Forelimb muscle (tissue), 1 donor: Measurements from ENCODE around the gene CELF2. TPM values are rescaled to one million over a fixed set of nuclear protein-coding genes. Genes with fewer than 3 reads are reported as not detected.

Experiments used
- DNase-seq: peaks from one replicate; pipeline ENCODE4 v3.0.0-alpha.2; 2013; ENCODE audit warnings: low read depth
- polyA plus RNA-seq: library from polyadenylated mRNA; unstranded; fragments of 120-200 nt; gene quantifications from one replicate; pipeline ENCODE4 v1.2.1, GENCODE V29; 2013; ENCODE audit not compliant: insufficient read length

Gene CELF2
- polyA plus RNA-seq, 1 donor = 70.1 TPM

DNA sequence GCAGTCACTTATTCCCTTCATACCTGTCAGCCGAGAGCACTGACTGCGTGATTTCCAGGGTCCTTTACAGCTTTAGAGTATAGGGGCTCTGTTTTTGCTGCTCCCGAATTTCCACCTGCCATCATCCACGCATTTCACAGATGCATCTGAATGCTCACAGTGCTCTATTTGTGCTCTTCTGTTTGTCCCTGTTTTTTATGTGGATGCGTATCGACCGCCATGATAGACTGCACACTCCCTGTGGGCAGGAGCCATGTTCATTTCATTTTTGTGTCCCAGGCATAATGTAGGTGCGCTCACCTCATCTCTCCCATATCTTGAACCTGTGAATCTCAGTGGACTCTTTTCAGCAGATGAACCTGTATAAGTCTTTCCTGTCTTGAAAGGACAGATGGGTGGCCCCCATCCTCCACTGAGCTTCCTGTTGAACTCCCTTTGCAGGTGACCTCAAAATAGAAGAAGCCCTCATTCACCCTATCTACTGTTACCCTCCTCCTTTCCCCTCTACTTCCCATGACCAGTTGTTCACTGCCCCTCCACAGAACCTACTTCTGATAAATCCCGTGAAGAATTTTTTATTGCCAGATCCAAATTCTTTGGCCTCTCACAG, 228.4 kb downstream of the CELF2 start:
- DNase-seq = no peak

- DNase-seq = no peak
Measured at GRCh38 chr10:11246752-11247467, 229.2 kb downstream of the CELF2 start.

- no peak for DNase-seq
Measured at GRCh38 chr10:11249152-11249807, 231.6 kb downstream of the CELF2 start.

DNA sequence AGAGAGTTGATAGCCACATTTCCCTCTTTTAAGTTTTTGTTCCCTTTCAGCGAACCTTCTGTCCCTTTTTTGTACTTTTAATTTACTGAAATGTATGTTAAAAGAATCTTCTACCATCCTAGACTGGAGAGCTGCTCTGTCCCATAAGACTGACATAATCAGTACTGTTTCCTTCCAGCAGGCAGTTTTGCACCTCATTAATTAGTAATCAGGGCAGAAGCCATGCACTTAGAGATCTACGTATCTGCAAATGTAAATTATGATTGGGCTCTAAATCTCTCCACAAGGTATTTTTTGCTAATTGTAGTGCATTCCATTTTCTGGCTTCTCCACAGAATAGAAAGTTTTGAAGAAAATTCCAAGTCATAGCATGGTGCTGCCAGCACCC, 232.1 kb downstream of the CELF2 start:
- DNase-seq = no peak

DNA sequence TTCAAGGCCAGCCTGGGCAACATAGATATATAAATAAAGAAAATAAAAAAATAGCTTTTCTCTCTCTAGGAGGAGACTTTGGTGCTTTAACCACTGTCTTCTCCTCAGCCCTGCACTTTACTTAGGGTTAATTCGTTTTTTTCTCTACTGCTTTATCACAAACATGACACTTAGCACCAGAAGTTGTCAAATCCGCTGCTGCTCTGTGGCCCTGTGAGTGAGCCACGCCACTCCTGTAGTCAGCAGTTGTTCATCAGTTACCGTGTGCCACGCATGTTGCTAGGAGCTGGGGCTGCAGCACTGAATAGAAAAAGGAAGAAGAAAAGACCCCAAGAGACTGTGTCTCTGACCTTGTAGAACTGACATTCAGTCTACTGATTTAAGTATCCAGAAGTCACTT, 232.6 kb downstream of the CELF2 start:
- DNase-seq = no peak

DNA sequence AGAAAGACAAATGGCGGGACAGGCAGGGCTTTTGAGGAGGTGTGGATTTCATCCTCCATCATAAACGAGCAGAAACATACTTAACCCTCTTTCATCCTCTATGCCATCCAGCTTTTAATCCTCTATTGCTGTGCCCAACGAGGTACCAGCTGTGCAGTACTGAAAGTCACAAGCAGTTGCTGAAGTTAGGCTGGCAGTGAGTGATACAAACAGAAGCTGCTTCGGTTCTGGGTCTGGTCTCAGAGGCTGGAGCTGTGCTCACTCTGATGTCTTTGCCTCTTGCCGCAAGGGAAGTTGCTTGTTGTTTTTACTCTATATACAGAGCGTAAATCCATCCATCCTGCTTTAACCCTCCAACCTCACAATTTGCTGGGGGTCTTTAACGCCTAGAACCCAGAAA, 235.2 kb downstream of the CELF2 start:
- DNase-seq = no peak

GRCh38 chr10:11253385-11254002, 235.8 kb downstream of the CELF2 start:
- no peak for DNase-seq

DNA sequence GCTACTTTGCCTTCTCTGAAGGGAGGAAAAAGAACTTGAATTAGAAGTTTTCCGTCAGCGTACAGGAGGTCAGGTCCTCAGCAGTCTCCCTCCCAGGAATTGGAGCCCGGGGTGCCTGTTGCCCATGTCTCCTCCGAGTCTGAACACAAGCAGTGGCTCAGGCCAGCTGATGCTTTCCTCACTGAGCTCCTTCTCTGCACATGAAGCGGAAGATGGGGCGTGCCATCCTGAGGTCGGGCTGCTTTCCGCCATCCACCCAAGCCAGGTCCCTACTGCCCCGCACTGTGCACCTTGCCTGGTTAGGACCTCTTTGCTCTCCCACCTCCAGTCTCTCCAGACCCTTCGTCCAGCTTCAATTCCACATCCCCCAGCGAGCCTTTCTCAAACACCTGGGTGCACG, 237.5 kb downstream of the CELF2 start:
- DNase-seq = no peak

GRCh38 chr10:11255796-11256444, 238.2 kb downstream of the CELF2 start:
- DNase-seq = no peak

DNA sequence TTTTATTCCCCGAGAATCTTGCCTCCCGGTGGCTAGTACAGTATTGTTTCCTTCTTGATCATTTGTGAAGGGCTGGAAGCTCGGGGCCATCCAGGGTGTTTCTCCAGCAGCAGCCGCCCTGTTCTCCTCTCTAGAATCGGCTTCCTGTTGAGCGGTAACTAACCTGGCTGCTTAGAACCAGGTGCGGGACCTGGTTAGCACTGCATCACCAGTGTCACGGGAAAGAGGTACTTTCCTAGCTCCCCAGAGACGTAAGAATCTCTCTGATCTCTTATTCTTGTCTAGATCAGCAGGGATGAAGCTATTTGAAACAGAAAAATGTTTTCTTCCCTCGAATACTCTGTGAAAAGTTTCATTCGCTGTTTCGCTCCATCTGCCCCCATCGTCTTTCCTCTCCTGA, 239.2 kb downstream of the CELF2 start:
- DNase-seq = no peak

DNA sequence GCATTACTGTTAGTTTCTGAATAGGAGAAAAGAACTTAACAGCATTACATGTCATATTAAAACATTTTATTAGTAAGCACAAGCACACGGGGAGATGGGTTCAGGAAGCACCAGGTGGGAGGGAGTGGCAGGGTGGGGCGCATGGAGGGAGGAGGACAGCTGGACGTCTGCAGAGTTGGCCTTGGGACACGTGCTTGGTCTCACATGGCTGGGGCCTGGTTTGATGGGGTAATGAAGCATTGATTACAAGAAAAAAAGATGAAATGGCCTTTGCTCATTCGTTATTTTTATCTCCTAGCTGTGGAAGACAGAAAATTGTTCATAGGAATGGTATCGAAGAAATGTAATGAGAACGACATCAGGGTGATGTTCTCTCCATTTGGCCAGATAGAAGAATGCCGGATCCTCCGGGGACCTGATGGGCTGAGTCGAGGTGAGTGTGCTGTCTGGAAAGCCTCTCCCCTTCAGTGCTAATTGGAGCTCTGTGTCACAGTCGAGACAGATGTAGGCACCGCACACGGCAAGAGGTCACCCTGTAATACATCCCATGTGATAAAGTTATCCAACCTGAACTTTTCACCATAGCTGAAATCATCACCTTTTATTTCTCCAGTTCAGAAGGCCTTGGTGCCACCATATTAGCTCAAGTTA, 239.9 kb downstream of the CELF2 start:
- DNase-seq = no peak

DNA sequence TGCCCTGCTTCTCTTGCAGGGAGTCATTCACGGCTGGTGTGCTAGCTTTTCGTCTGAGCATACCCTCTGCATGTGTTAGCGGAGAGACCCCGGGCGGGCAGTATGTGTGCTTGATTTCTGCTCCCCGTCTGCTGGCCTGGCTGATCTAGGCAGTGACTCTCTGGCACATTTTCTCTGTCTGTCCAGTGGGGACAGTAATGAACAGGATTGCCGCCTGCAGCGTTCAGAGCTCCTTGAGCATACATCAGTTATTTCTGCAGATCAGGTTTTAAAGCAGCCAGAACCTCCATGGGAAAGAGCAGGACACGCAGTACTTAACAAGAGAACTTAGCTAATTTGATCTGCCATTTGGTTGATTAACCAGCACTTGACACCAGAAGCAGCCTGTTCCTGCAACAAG, 242.5 kb downstream of the CELF2 start:
- DNase-seq = no peak

DNA sequence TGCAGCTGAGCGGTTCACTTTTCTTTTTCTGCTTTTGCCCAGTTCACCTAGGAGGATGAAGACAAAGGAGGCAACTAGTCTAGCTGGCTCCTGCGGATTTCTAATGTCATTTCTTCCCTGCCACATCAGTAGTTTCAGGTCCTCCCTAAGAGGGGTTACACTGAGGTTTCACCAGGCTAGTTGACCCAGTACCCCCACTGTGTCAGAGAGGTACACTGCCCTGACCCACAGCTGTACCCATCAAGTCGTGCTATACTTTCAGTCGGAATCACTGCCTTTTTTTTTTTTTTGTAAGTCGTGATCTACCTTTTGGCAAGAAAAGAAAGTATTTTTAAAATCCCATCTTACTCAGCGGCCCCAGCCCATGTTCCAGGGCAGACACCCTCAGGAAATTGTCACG, 243.5 kb downstream of the CELF2 start:
- no peak for DNase-seq

DNA sequence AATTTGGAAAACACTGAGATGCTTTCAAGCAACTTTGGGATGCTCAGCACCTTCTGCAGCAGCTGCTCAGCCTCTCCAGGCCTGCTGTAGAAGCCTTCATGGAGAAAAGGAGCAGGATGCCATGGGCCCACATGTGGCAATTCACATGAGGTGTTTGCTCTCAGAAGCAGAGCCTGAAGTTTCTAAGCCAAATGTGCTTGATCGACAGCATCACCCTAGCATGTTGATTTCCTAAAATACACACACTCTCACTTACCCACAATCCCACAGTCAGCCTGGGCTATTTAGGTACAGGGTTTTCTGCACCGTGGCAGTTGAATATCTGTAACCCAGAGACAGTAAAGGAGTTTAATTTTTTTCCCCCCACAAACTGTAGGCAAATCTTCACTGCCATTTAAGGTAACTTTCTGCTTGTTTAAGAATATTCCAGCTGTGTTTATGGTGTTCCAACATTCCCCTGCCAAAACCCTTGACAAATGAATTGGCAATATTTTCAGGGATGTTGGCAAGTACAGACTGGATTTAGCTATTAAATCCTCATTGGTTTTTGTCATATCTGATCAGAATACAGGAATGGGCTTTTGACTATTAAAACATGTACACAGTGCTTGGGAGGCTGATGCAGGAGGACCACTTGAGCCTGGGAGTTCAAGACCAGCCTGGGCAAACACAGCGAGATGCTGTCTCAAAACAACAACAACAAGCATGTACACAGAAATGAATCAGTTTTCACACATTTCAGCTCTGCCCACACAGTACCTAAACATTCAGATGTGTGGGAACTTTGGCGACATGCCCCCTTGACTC, 244.2 kb downstream of the CELF2 start:
- no peak for DNase-seq

GRCh38 chr10:11262494-11263345, 245.0 kb downstream of the CELF2 start:
- DNase-seq = no peak

- no peak for DNase-seq
Measured at GRCh38 chr10:11263767-11264166, 246.1 kb downstream of the CELF2 start.

GRCh38 chr10:11264296-11265048, 246.8 kb downstream of the CELF2 start:
- no peak for DNase-seq

GRCh38 chr10:11265484-11265883, 247.8 kb downstream of the CELF2 start:
- no peak for DNase-seq

- no peak for DNase-seq
Measured at GRCh38 chr10:11266426-11266825, 248.8 kb downstream of the CELF2 start.
